Rectal smooth muscle tissue (tissue), 1 donor: ENCODE results near the gene TAF1.
"Not testable (repeated sequence)": the region's sequence is repeated elsewhere in the genome, so short reads cannot be mapped to it uniquely, and the experiment has no call there.

ENCODE experiments used
- H3K27ac ChIP-seq: one replicate; pipeline ENCODE4 v1.7.0; 2013; ENCODE audit warnings: low read depth, low read length, inconsistent platforms
- H3K27me3 ChIP-seq: one replicate; pipeline ENCODE4 v1.7.0; 2013; ENCODE audit warnings: low read length; ENCODE audit not compliant: control insufficient read depth, insufficient read depth
- H3K36me3 ChIP-seq: one replicate; pipeline ENCODE4 v1.7.0; 2013; ENCODE audit warnings: low read length; ENCODE audit not compliant: control insufficient read depth, insufficient read depth
- H3K4me1 ChIP-seq: one replicate; pipeline ENCODE4 v1.7.0; 2013; ENCODE audit warnings: low read length; ENCODE audit not compliant: control insufficient read depth, insufficient read depth
- H3K4me3 ChIP-seq: one replicate; pipeline ENCODE4 v1.7.0; 2013; ENCODE audit warnings: low read length
- H3K9ac ChIP-seq: one replicate; pipeline ENCODE4 v1.7.0; 2013; ENCODE audit warnings: low read length

TAF1 gene

DNA sequence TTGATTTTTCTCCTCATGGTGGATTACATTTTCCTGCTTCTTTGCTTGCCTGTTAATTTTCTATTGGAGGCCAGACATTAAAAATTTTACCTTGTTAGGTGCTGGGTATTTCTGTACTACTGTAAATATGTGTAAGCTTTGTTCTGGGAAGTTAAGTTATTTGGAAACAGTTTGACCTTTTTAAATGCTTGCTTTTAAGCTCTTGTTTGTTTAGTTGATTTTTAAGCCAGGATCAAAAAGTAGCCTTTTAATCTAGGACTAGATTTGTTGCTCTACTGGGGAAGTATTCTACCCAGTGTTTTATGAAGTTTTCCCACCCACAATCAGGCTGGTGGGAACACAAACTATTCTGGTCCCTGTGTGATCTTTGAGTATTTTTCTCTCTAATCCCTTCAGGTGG, 121.7 kb downstream of the TAF1 start:
- no peak overlapping the region for H3K4me3 ChIP-seq
- H3K27me3 ChIP-seq, result no peaks in the 10 kb centered on the region
- no peak overlapping the region for H3K9ac ChIP-seq
- no peak overlapping the region for H3K27ac ChIP-seq
- H3K4me1 ChIP-seq, result no peaks in the 10 kb centered on the region
- H3K36me3 ChIP-seq, result no peaks in the 10 kb centered on the region

DNA sequence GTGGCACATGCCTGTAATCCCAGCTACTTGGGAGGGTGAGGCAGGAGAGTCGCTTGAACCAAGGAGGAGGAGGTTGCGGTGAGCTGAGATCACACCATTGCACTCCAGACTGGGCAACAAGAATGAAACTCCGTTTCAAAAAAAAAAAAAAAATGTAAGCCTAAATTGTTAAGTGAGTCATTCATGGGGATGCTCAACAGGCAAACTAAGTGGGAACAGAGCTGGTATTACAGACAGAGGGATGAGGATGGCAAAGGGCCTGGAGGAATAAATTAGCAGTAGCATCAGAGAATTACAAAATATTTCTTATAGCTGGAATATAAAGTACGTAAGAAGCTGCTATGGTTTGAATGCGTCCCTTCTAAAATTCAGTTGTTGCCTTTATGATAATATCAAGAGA, 123.4 kb downstream of the TAF1 start:
- Histone ChIP-seq H3K9ac (no peak overlapping the region), H3K27ac (no peak overlapping the region), H3K36me3 (no peaks in the 10 kb centered on the region), H3K27me3 (no peaks in the 10 kb centered on the region), H3K4me1 (no peaks in the 10 kb centered on the region), H3K4me3 (no peak overlapping the region)

GRCh38 chrX:71492231-71493065, 126.3 kb downstream of the TAF1 start:
- no peaks in the 10 kb centered on the region for H3K4me1 ChIP-seq
- H3K36me3 ChIP-seq, result no peaks in the 10 kb centered on the region
- no peak overlapping the region for H3K9ac ChIP-seq
- H3K4me3 ChIP-seq, result peak overlapping the region; percentile 84
- no peaks in the 10 kb centered on the region for H3K27me3 ChIP-seq
- no peak overlapping the region for H3K27ac ChIP-seq

- Histone ChIP-seq H3K9ac (no peak overlapping the region), H3K4me1 (no peaks in the 10 kb centered on the region), H3K4me3 (peak overlapping the region; percentile 84), H3K27ac (peak overlapping the region; percentile 66), H3K27me3 (no peaks in the 10 kb centered on the region), H3K36me3 (no peaks in the 10 kb centered on the region)
Observed at GRCh38 chrX:71493111-71493613, 127.0 kb downstream of the TAF1 start.

GRCh38 chrX:71495979-71496378, 129.8 kb downstream of the TAF1 start:
- H3K27me3 ChIP-seq, H3K9ac ChIP-seq, H3K4me3 ChIP-seq, H3K4me1 ChIP-seq, H3K27ac ChIP-seq, H3K36me3 ChIP-seq: not testable (repeated sequence)

- Histone ChIP-seq H3K4me3 (no peak overlapping the region), H3K27ac (no peak overlapping the region)
Observed at GRCh38 chrX:71496476-71496875, 130.3 kb downstream of the TAF1 start.

GRCh38 chrX:71502080-71502479, 135.9 kb downstream of the TAF1 start:
- not testable (repeated sequence) for H3K4me3 ChIP-seq, H3K27me3 ChIP-seq, H3K36me3 ChIP-seq, H3K27ac ChIP-seq, H3K4me1 ChIP-seq, H3K9ac ChIP-seq

More at GRCh38 chrX:71496476-71496875, 130.3 kb downstream of the TAF1 start:
- no peak overlapping the region for H3K9ac ChIP-seq
- no peaks in the 10 kb centered on the region for H3K4me1 ChIP-seq
- no peaks in the 10 kb centered on the region for H3K27me3 ChIP-seq
- no peaks in the 10 kb centered on the region for H3K36me3 ChIP-seq

DNA sequence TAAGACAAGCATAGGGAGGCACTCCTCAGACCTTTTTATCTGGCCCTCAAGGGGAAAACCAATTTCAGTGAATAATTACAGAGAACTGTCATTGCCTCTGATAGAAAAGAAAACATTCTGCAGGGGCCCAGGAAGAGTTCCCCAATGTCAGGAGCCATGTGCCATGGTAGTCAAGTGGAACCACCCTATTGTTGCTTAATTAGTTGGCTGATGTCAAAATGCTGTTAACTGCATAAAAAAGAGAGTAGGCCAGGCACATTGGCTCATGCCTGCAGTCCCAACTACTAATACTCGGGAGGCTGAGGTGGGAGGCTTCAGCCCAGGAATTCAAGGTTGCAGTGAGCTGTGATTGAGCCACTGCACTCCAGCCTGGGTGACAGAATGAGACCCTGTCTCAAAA, 138.2 kb downstream of the TAF1 start:
- Histone ChIP-seq H3K27me3 (no peaks in the 10 kb centered on the region), H3K4me1 (no peaks in the 10 kb centered on the region), H3K9ac (no peak overlapping the region), H3K4me3 (no peak overlapping the region), H3K36me3 (no peaks in the 10 kb centered on the region), H3K27ac (no peak overlapping the region)

DNA sequence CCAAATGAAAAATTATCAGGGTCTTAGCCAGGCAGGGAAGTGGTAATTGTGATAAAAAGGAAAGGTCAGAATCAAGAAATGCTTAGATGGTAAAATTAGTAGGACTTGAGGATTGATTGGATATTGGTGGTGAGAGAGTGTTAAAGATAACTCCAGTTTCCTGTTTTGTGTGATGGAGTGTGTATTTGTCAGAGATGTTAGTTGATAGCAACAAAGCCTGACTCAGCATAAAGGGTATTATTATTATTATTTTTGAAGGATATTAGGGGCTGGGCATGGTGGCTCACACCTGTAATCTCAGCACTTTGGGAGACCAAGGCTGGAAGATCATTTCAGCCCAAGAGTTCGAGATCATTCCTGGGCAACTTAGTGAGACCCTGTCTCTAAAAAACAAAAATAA, 143.1 kb downstream of the TAF1 start:
- H3K27me3 ChIP-seq, result no peaks in the 10 kb centered on the region
- no peaks in the 10 kb centered on the region for H3K36me3 ChIP-seq
- no peaks in the 10 kb centered on the region for H3K4me1 ChIP-seq
- H3K4me3 ChIP-seq, result no peak overlapping the region
- no peak overlapping the region for H3K9ac ChIP-seq
- no peak overlapping the region for H3K27ac ChIP-seq

DNA sequence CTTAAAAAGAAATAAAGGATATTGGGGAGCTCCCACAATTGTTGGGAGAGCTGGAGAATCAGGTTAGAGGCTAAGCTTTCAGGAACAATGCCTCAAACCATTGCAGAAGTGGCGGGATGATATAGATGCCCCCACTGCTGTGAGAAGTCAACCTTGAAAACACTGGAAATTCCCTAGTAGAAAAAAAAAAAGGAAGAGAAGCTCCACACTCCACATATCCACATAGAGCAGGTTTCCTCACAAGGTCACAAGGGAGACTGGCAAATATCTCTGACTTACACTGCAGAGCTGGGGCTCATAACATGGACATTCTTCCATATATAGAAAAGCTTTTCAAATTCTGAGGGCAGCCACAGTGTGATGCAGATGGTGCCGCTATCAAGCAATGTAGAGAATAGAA, 144.0 kb downstream of the TAF1 start:
- no peaks in the 10 kb centered on the region for H3K36me3 ChIP-seq
- H3K27ac ChIP-seq, result no peak overlapping the region
- no peaks in the 10 kb centered on the region for H3K27me3 ChIP-seq
- no peak overlapping the region for H3K9ac ChIP-seq
- H3K4me1 ChIP-seq, result no peaks in the 10 kb centered on the region
- no peak overlapping the region for H3K4me3 ChIP-seq

GRCh38 chrX:71513731-71514130, 147.6 kb downstream of the TAF1 start:
- not testable (repeated sequence) for H3K4me1 ChIP-seq, H3K27ac ChIP-seq, H3K4me3 ChIP-seq, H3K27me3 ChIP-seq, H3K9ac ChIP-seq, H3K36me3 ChIP-seq

- Histone ChIP-seq H3K27ac (no peak overlapping the region), H3K9ac (no peak overlapping the region), H3K4me1 (no peaks in the 10 kb centered on the region), H3K36me3 (no peaks in the 10 kb centered on the region), H3K27me3 (no peaks in the 10 kb centered on the region), H3K4me3 (no peak overlapping the region)
Observed at GRCh38 chrX:71514367-71515037, 148.3 kb downstream of the TAF1 start.

DNA sequence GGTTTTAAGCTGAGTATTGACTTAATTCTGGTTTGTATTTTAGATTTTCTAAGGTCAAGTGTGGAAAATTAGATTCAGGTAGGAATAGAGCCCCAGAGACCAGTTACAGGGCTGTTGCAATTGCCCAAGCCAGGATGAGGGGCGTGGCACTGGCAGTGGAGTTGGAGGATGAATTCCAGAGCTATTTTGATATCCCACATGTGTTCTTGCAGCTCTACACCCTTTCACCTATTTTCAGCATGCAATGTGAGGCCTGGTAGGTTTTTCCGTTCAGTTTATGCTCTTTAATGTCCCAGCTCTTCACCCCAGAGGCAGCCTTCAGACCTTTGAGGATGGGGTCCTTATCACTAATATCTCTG, 148.9 kb downstream of the TAF1 start:
- Histone ChIP-seq H3K27me3 (no peaks in the 10 kb centered on the region), H3K27ac (no peak overlapping the region), H3K36me3 (no peaks in the 10 kb centered on the region), H3K4me1 (no peaks in the 10 kb centered on the region), H3K4me3 (no peak overlapping the region), H3K9ac (no peak overlapping the region)
